DOHH2 (cell line): Measurements from ENCODE around the gene CORO6.

Experiments
- H3F3A ChIP-seq: fragments of 200-600 bp; sonication (generic), shearing (Covaris generic); 2 replicates; pipeline ENCODE4 v1.6.0; 2016; ENCODE audit warnings: antibody characterized with exemption, mild to moderate bottlenecking; ENCODE audit not compliant: control insufficient read depth, insufficient read depth
- H3K27ac ChIP-seq: fragments of 200-600 bp; sonication (generic); 2 replicates; pipeline ENCODE4 v1.5.1; 2014; ENCODE audit warnings: low read depth, mild to moderate bottlenecking, low read length, moderate library complexity
- H3K27me3 ChIP-seq: fragments of 200-600 bp; sonication (generic); 2 replicates; pipeline ENCODE4 v1.6.1; 2014; ENCODE audit warnings: mild to moderate bottlenecking, low read length, mixed read lengths; ENCODE audit not compliant: control insufficient read depth
- H3K36me3 ChIP-seq: fragments of 200-600 bp; sonication (generic); 2 replicates; pipeline ENCODE4 v1.6.1; 2014; ENCODE audit warnings: mild to moderate bottlenecking, low read length, moderate library complexity, mixed read lengths; ENCODE audit not compliant: control insufficient read depth
- H3K4me1 ChIP-seq: fragments of 200-600 bp; sonication (generic); 2 replicates; pipeline ENCODE4 v1.6.1; 2014; ENCODE audit warnings: mild to moderate bottlenecking, low read length, mixed read lengths; ENCODE audit not compliant: control insufficient read depth
- H3K4me2 ChIP-seq: fragments of 200-600 bp; sonication (generic); 2 replicates; pipeline ENCODE4 v1.6.0; 2014; ENCODE audit warnings: mild to moderate bottlenecking, low read length, moderate library complexity
- H3K4me3 ChIP-seq: fragments of 200-600 bp; sonication (generic); 2 replicates; pipeline ENCODE4 v1.5.1; 2014; ENCODE audit warnings: mild to moderate bottlenecking, low read length, mixed read lengths
- H3K79me2 ChIP-seq: fragments of 200-600 bp; sonication (generic); 2 replicates; pipeline ENCODE4 v1.6.1; 2014; ENCODE audit warnings: mild to moderate bottlenecking, low read length, mixed read lengths; ENCODE audit not compliant: control insufficient read depth
- H3K9me2 ChIP-seq: fragments of 200-600 bp; sonication (generic); replicated peaks from 2 replicates; pipeline ENCODE4 v1.6.1; 2014; ENCODE audit warnings: mild to moderate bottlenecking, low read length, mixed read lengths; ENCODE audit not compliant: control insufficient read depth
- H3K9me3 ChIP-seq: fragments of 200-600 bp; sonication (generic); 2 replicates; pipeline ENCODE4 v1.6.1; 2014; ENCODE audit warnings: antibody characterized with exemption, low read length, mixed read lengths; ENCODE audit not compliant: control insufficient read depth, insufficient read depth
- H4K20me1 ChIP-seq: fragments of 200-600 bp; sonication (generic); 2 replicates; pipeline ENCODE4 v1.6.0; 2014; ENCODE audit warnings: low read depth, mild to moderate bottlenecking, antibody characterized with exemption, low read length, moderate library complexity; ENCODE audit not compliant: control insufficient read depth, insufficient read depth
- CTCF ChIP-seq: fragments of 200-600 bp; sonication (generic); IDR thresholded peaks from one replicate; pipeline ENCODE4 v1.5.1; 2014; ENCODE audit warnings: antibody characterized with exemption, mild to moderate bottlenecking, low read depth, low read length; ENCODE audit not compliant: poor library complexity, severe bottlenecking
- EZH2phosphoT487 ChIP-seq: fragments of 200-600 bp; sonication (generic); IDR thresholded peaks from 2 replicates; pipeline ENCODE4 v1.6.1; 2017; ENCODE audit warnings: borderline replicate concordance, mild to moderate bottlenecking, antibody characterized with exemption, low read length, moderate library complexity, mixed read lengths

Gene CORO6

GRCh38 chr17:29586676-29587469, 35.8 kb downstream of the CORO6 start:
- H3K4me2 ChIP-seq: peak overlapping the region; percentile 83
- H3K27me3 ChIP-seq: no peaks in the 10 kb centered on the region
- no peak overlapping the region for H3K27ac ChIP-seq
- peak overlapping the region; percentile 92; the same call in 1 of the 2 replicates for H3K4me3 ChIP-seq
- H3K4me1 ChIP-seq: peaks cover 67% of the 10 kb centered on the region
- H3K9me2 ChIP-seq: no peaks in the 10 kb centered on the region
- peaks cover 27% of the 10 kb centered on the region for H3K36me3 ChIP-seq
- H3K79me2 ChIP-seq: peaks cover 73% of the 10 kb centered on the region
- TF ChIP-seq EZH2phosphoT487: no peak
- no peak for TF ChIP-seq CTCF
- no peaks in the 10 kb centered on the region for H3K9me3 ChIP-seq
- peaks cover 7% of the 10 kb centered on the region for H3F3A ChIP-seq
- H4K20me1 ChIP-seq: peaks cover 20% of the 10 kb centered on the region

GRCh38 chr17:29585080-29585751, 37.5 kb downstream of the CORO6 start:
- Histone ChIP-seq H3K79me2 (peaks cover 71% of the 10 kb centered on the region), H3K27me3 (no peaks in the 10 kb centered on the region), H3K27ac (peak overlapping the region; percentile 49), H3K4me2 (peak overlapping the region; percentile 79), H3K4me3 (peak overlapping the region; percentile 60), H3K9me2 (no peaks in the 10 kb centered on the region), H3K36me3 (peaks cover 41% of the 10 kb centered on the region), H3K9me3 (no peaks in the 10 kb centered on the region), H3K4me1 (peaks cover 62% of the 10 kb centered on the region), H4K20me1 (peaks cover 20% of the 10 kb centered on the region), H3F3A (no peaks in the 10 kb centered on the region)
- TF ChIP-seq CTCF (peak; percentile 64), EZH2phosphoT487 (no peak)

GRCh38 chr17:29584452-29585079, 38.1 kb downstream of the CORO6 start:
- Histone ChIP-seq H3K36me3 (peaks cover 48% of the 10 kb centered on the region), H4K20me1 (peaks cover 20% of the 10 kb centered on the region), H3F3A (no peaks in the 10 kb centered on the region), H3K4me2 (peak overlapping the region; percentile 79), H3K9me2 (no peaks in the 10 kb centered on the region), H3K4me3 (peak overlapping the region; percentile 60), H3K27me3 (no peaks in the 10 kb centered on the region), H3K27ac (peak overlapping the region; percentile 49), H3K79me2 (peaks cover 65% of the 10 kb centered on the region), H3K4me1 (peaks cover 58% of the 10 kb centered on the region), H3K9me3 (no peaks in the 10 kb centered on the region)
- TF ChIP-seq EZH2phosphoT487 (no peak), CTCF (no peak)
